GM23338 (cell line): ENCODE data around the gene TSHZ2. TPM values are rescaled to one million over a fixed set of nuclear protein-coding genes. Genes with fewer than 3 reads are reported as not detected.

Source experiments
- ATAC-seq: fragments of 200-7000 bp; cut with Tn5 transposase; 3 replicates; pipeline ENCODE4 v1.9.1; 2020
- DNase-seq: peaks from one replicate; pipeline ENCODE4 v3.0.0-alpha.2; 2015; ENCODE audit warnings: low spot score
- H2AFZ ChIP-seq: fragments of 200-600 bp; sonication (generic); 2 replicates; pipeline ENCODE4 v1.8.0; 2016; ENCODE audit warnings: antibody characterized with exemption, mild to moderate bottlenecking, moderate library complexity
- H3F3A ChIP-seq: fragments of 200-600 bp; sonication (generic); replicated peaks from 2 replicates; pipeline ENCODE4 v1.8.0; 2017; ENCODE audit warnings: antibody characterized with exemption, mixed run types, low read depth
- H3K27ac ChIP-seq: fragments of 200-600 bp; sonication (generic); 2 replicates; pipeline ENCODE4 v1.6.1; 2016; ENCODE audit warnings: low read depth
- H3K27me3 ChIP-seq: fragments of 200-600 bp; sonication (generic); 2 replicates; pipeline ENCODE4 v1.8.0; 2016; ENCODE audit warnings: mild to moderate bottlenecking, mixed run types, moderate library complexity; ENCODE audit not compliant: insufficient read depth
- H3K36me3 ChIP-seq: fragments of 200-600 bp; sonication (generic); 2 replicates; pipeline ENCODE4 v1.8.0; 2016; ENCODE audit warnings: mild to moderate bottlenecking; ENCODE audit not compliant: insufficient read depth
- H3K4me1 ChIP-seq: fragments of 200-600 bp; sonication (generic); 2 replicates; pipeline ENCODE4 v1.8.0; 2016; ENCODE audit warnings: mild to moderate bottlenecking, moderate library complexity; ENCODE audit not compliant: insufficient read depth
- H3K4me2 ChIP-seq: fragments of 200-600 bp; sonication (generic); 2 replicates; pipeline ENCODE4 v1.7.1; 2017; ENCODE audit warnings: mixed run types
- H3K4me3 ChIP-seq: fragments of 200-600 bp; sonication (generic); 2 replicates; pipeline ENCODE4 v1.6.1; 2016; ENCODE audit warnings: mixed run types
- H3K79me2 ChIP-seq: fragments of 200-600 bp; sonication (generic); replicated peaks from 2 replicates; pipeline ENCODE4 v1.8.0; 2017; ENCODE audit warnings: mild to moderate bottlenecking; ENCODE audit not compliant: insufficient read depth
- H3K9me2 ChIP-seq: fragments of 200-600 bp; sonication (generic); 2 replicates; pipeline ENCODE4 v1.8.0; 2017; ENCODE audit not compliant: insufficient read depth
- H4K20me1 ChIP-seq: fragments of 200-600 bp; sonication (generic); replicated peaks from 2 replicates; pipeline ENCODE4 v1.8.0; 2017; ENCODE audit warnings: mild to moderate bottlenecking; ENCODE audit not compliant: insufficient read depth
- H3K27ac Mint-ChIP-seq: 2 replicates; pipeline ENCODE4 v1.8.0; 2020; ENCODE audit warnings: inconsistent platforms, mild to moderate bottlenecking, moderate library complexity, mixed read lengths
- H3K27me3 Mint-ChIP-seq: 3 replicates; pipeline ENCODE4 v1.8.0; 2022; ENCODE audit warnings: low read depth, mild to moderate bottlenecking, moderate library complexity, mixed read lengths, inconsistent platforms; ENCODE audit not compliant: insufficient read depth, poor library complexity
- H3K36me3 Mint-ChIP-seq: 3 replicates; pipeline ENCODE4 v1.8.0; 2021; ENCODE audit warnings: low read depth, mild to moderate bottlenecking, inconsistent platforms, moderate library complexity, mixed read lengths
- H3K4me1 Mint-ChIP-seq: 3 replicates; pipeline ENCODE4 v1.8.0; 2020; ENCODE audit warnings: mild to moderate bottlenecking, inconsistent platforms, mixed read lengths
- H3K4me3 Mint-ChIP-seq: 3 replicates; pipeline ENCODE4 v1.8.0; 2021; ENCODE audit warnings: moderate library complexity, mild to moderate bottlenecking, inconsistent platforms, mixed read lengths
- H3K9me3 Mint-ChIP-seq: 3 replicates; pipeline ENCODE4 v1.8.0; 2020; ENCODE audit warnings: moderate library complexity, mild to moderate bottlenecking, inconsistent platforms, mixed read lengths
- CREB1 ChIP-seq: fragments of 250-450 bp; sonication (Bioruptor Pico); IDR thresholded peaks from 2 replicates; pipeline ENCODE4 v1.5.0; 2020; ENCODE audit warnings: low read depth, mild to moderate bottlenecking, moderate library complexity
- CTCF ChIP-seq, 2 experiments: fragments of 200-600 bp in 1 of 2; sonication (generic) in 1 of 2; conservative IDR thresholded peaks; 2 replicates each; pipeline versions ENCODE4 v1.5.1 to v1.6.1; 2016 to 2017; ENCODE audit warnings: antibody characterized with exemption in 2 of 2, low read depth in 2 of 2, mild to moderate bottlenecking in 2 of 2, moderate library complexity in 1 of 2
- ETS1 ChIP-seq: IDR thresholded peaks from 2 replicates; pipeline ENCODE4 v1.6.1; 2016; ENCODE audit warnings: antibody characterized with exemption
- EZH2 ChIP-seq: fragments of 200-600 bp; sonication (generic); IDR thresholded peaks from one replicate; pipeline ENCODE4 v1.8.0; 2017; ENCODE audit warnings: antibody characterized with exemption, mild to moderate bottlenecking, low read depth; ENCODE audit not compliant: unreplicated experiment
- EZH2phosphoT487 ChIP-seq: fragments of 200-600 bp; sonication (generic); IDR thresholded peaks from one replicate; pipeline ENCODE4 v1.8.1; 2018; ENCODE audit warnings: antibody characterized with exemption; ENCODE audit not compliant: unreplicated experiment
- JUNB ChIP-seq: IDR thresholded peaks from one replicate; pipeline ENCODE4 v1.6.1; 2016; ENCODE audit warnings: antibody characterized with exemption; ENCODE audit not compliant: unreplicated experiment
- NANOG ChIP-seq: IDR thresholded peaks from 2 replicates; pipeline ENCODE4 v1.6.1; 2016; ENCODE audit warnings: antibody characterized with exemption, borderline replicate concordance
- POLR2AphosphoS5 ChIP-seq: IDR thresholded peaks from 2 replicates; pipeline ENCODE4 v1.6.1; 2016; ENCODE audit warnings: antibody characterized with exemption, low read depth
- REST ChIP-seq: IDR thresholded peaks from one replicate; pipeline ENCODE4 v1.6.1; 2018; ENCODE audit warnings: antibody characterized with exemption; ENCODE audit not compliant: unreplicated experiment
- STAT1 ChIP-seq: IDR thresholded peaks from one replicate; pipeline ENCODE4 v1.6.1; 2016; ENCODE audit warnings: antibody characterized with exemption; ENCODE audit not compliant: unreplicated experiment
- ZNF114 ChIP-seq: fragments of 250-450 bp; sonication (Bioruptor Pico); IDR thresholded peaks from 2 replicates; pipeline ENCODE4 v1.5.0; 2020; ENCODE audit warnings: mild to moderate bottlenecking, moderate library complexity
- ZNF331 ChIP-seq: fragments of 250-450 bp; sonication (Bioruptor Pico); IDR thresholded peaks from 2 replicates; pipeline ENCODE4 v1.5.0; 2020; ENCODE audit warnings: low read depth, mild to moderate bottlenecking, moderate library complexity
- ZNF462 ChIP-seq: fragments of 250-450 bp; sonication (Bioruptor Pico); IDR thresholded peaks from 2 replicates; pipeline ENCODE4 v1.5.0; 2020; ENCODE audit warnings: mild to moderate bottlenecking, moderate library complexity
- polyA plus RNA-seq: library from polyadenylated mRNA; unstranded; fragments of >200 nt; fragmentation: Nextera tagmentation; extraction: Ambion mirVana; gene quantifications from 2 replicates; pipeline ENCODE4 v1.2.1, GENCODE V29; 2016
- total RNA-seq: library from RNA; depleted of rRNA; stranded (reverse); fragments of >200 nt; shearing (Covaris generic); gene quantifications from 2 replicates; pipeline ENCODE4 v1.2.3, GENCODE V29; 2014

Gene TSHZ2
- total and polyA plus RNA-seq, 2 experiments from 2014 or later: 0.49 to 1.3 TPM

- Histone ChIP-seq H3K36me3 (no peaks in the 10 kb centered on the region), H2AFZ (no peak overlapping the region), H3K4me2 (no peak overlapping the region), H3K27ac (no peak overlapping the region), H3F3A (no peaks in the 10 kb centered on the region), H4K20me1 (no peaks in the 10 kb centered on the region), H3K4me1 (no peaks in the 10 kb centered on the region), H3K9me2 (no peaks in the 10 kb centered on the region), H3K4me3 (no peak overlapping the region), H3K27me3 (no peaks in the 10 kb centered on the region), H3K79me2 (no peaks in the 10 kb centered on the region)
- no peaks in the 10 kb centered on the region for H3K9me3 Mint-ChIP-seq
- no peak for ATAC-seq
- H3K27me3 Mint-ChIP-seq: peaks cover 2% of the 10 kb centered on the region
- peaks cover 4% of the 10 kb centered on the region; the same call in 2 of the 3 replicates for H3K4me1 Mint-ChIP-seq
- no peaks in the 10 kb centered on the region for H3K36me3 Mint-ChIP-seq
- TF ChIP-seq ZNF114: no peak
- TF ChIP-seq NANOG: no peak
- no peak for TF ChIP-seq ZNF331 (CRISPR knock-in tag)
- no peak for TF ChIP-seq ZNF462 (CRISPR knock-in tag)
- TF ChIP-seq REST: no peak
- TF ChIP-seq POLR2AphosphoS5: no peak
- no peak for TF ChIP-seq ETS1
- no peak for TF ChIP-seq STAT1
- no peak for TF ChIP-seq JUNB
- TF ChIP-seq CTCF (conservative IDR thresholded peaks at IDR 0.05; ENCODE audit: low read depth in 2 of 2): no peak
- TF ChIP-seq CREB1: no peak
- TF ChIP-seq EZH2phosphoT487: no peak
- no peak for TF ChIP-seq EZH2
- DNase-seq: no peak
- H3K27ac Mint-ChIP-seq: no peak overlapping the region
- no peak overlapping the region for H3K4me3 Mint-ChIP-seq
These were observed 60.3 kb downstream of the TSHZ2 start for GRCh38 chr20:53032478-53032932.
